ENCODE results near the gene CNOT2.

Gene CNOT2

GRCh38 chr12:70306676-70307075, 63.4 kb downstream of the CNOT2 start:
- DNase-seq = no peak

DNA sequence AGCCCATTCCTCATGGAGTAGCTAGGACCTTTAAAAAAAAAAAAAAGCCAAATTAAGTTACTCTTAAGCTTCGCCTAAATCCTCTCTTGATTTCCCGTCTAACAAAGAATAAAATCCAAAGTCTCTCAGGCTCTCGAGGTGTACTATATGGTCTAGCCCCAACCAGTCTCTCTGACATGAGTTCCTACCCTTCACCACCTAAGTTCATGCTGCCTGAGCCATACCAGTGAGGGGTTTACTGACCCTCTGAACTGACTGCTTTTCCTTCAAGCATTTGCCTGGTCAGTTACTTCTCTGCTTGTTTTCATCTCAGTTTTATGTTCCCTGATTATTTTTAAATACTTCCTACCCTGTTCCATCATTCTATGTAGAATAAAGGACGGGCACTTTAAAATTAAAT, 64.6 kb downstream of the CNOT2 start:
- no peak for DNase-seq

DNA sequence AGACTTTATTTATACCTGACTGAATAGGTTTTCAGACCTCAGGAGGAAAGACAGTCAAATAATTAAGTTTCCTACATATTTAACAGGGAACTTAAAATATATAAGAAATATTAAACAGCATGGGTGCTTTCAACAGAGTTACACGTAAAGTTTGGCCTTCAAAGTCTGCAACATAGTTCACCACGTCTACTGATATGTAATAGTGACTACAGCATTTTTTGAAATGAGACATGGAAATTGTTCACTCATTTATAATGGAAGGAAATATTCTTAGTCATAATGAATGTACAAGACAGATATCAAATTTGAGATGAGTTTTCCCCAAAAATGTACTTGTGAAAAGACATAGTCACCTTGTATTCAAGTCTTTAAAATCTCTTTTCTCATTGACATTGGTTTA, 66.1 kb downstream of the CNOT2 start:
- no peak for DNase-seq

- DNase-seq = no peak
Measured at GRCh38 chr12:70314145-70314544, 70.9 kb downstream of the CNOT2 start.

- no peak for DNase-seq
Measured at GRCh38 chr12:70317781-70318180, 74.5 kb downstream of the CNOT2 start.

DNA sequence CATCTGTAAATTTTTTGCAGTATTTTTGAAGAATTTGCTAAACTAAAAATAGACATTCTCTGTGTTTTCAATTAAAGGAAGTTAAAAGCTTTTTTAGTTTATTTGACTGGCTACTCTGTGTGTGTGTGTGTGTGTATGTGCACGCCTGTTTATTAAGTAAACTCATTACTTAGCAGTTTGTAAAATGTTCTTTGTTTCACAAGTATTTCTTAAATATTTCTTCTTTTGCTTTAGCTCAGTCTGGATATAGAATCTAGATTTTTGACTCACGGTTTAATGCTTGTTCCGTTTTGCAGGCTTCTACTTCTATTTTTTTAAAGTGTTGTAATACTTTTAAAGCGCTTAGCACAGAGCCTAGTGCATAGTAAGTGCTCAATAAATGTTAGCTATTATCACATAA, 76.4 kb downstream of the CNOT2 start:
- DNase-seq = no peak

DNA sequence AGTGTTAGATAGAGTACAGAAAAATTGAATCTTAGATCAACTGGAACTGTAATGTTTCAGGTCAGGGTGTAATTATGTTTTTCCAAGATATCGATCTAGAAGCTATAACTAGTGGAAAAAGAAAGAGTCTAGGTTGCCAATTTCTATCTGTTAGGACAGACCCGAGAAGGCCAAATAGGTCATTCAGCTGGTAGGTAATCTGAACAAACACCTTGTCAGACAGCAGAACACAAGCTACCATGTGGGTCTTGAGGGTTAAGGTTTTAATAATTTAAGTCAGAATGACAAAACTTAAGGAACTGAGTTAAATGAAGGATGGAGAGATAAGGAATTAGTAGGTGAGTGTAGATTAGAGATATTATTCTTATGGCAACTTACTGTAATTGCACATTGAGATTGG, 78.0 kb downstream of the CNOT2 start:
- no peak for DNase-seq

- DNase-seq = no peak
Measured at GRCh38 chr12:70327541-70327940, 84.3 kb downstream of the CNOT2 start.

DNA sequence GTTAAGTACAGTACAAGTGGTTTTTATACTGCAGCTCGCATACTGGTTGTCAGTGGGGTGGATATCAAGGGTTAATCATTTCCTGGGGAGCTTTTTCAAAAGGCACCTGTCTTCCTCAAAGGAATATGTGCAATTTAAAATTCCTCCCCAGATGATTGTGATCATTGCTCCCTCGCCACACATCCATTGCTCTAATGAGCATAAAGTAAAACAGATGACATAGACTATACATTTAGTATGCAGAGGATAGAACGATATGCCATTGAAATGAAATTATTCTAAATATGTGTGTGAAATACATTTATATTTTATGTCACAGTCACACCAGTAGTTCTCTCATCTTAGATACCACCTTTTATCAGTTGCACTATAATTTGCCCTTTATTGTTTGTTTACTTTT, 86.5 kb downstream of the CNOT2 start:
- DNase-seq = no peak

- DNase-seq = no peak
Measured at GRCh38 chr12:70330158-70330557, 86.9 kb downstream of the CNOT2 start.

GRCh38 chr12:70332236-70332635, 89.0 kb downstream of the CNOT2 start:
- DNase-seq = no peak

GRCh38 chr12:70334742-70335141, 91.5 kb downstream of the CNOT2 start:
- no peak for DNase-seq

GRCh38 chr12:70338531-70338930, 95.3 kb downstream of the CNOT2 start:
- no peak for DNase-seq

- no peak for DNase-seq
Measured at GRCh38 chr12:70351076-70351475, 107.8 kb downstream of the CNOT2 start.

DNA sequence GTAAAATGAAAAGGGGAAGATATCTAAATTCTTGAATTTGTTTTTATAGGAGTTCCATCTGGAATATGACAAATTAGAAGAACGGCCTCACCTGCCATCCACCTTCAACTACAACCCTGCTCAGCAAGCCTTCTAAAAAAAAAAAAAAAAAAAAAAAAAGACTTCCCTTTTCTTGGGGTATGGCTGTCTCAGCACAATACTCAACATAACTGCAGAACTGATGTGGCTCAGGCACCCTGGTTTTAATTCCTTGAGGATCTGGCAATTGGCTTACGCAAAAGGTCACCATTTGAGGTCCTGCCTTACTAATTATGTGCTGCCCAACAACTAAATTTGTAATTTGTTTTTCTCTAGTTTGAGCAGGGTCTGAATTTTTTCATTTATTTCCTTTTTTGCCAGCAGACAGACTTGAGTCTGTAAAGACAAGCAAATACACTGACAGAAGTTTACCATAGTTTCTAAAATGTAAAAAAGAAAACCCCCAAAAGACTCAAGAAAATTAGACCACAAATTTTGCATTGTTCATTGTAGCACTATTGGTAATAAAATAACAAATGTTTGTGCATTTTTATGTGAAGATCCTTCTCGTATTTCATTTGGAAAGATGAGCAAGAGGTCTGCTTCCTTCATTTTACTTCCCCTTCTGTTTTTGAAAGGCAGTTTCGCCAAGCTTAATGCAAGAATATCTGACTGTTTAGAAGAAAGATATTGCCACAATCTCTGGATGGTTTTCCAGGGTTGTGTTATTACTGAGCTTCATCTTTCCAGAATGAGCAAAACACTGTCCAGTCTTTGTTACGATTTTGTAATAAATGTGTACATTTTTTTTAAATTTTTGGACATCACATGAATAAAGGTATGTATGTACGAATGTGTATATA, 110.8 kb downstream of the CNOT2 start:
- no peak for DNase-seq

DNA sequence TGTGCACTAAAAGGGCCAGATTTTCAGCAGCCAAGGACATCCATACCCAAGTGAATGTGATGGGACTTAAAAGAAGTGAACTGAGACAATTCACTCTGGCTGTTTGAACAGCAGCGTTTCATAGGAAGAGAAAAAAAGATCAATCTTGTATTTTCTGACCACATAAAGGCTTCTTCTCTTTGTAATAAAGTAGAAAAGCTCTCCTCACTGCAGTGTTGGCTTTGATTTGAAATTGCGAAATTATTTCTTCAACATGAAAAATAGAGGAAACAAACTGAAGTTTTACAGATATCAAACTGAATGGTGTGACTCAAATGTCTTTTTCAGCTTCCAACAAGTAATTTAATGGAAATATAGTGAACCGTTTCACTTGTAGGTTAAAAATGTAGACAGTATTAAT, 111.6 kb downstream of the CNOT2 start:
- DNase-seq = no peak

- no peak for DNase-seq
Measured at GRCh38 chr12:70355972-70356371, 112.7 kb downstream of the CNOT2 start.

GRCh38 chr12:70359458-70360197, 116.4 kb downstream of the CNOT2 start:
- no peak for DNase-seq

GRCh38 chr12:70360218-70360617, 117.0 kb downstream of the CNOT2 start:
- no peak for DNase-seq

DNA sequence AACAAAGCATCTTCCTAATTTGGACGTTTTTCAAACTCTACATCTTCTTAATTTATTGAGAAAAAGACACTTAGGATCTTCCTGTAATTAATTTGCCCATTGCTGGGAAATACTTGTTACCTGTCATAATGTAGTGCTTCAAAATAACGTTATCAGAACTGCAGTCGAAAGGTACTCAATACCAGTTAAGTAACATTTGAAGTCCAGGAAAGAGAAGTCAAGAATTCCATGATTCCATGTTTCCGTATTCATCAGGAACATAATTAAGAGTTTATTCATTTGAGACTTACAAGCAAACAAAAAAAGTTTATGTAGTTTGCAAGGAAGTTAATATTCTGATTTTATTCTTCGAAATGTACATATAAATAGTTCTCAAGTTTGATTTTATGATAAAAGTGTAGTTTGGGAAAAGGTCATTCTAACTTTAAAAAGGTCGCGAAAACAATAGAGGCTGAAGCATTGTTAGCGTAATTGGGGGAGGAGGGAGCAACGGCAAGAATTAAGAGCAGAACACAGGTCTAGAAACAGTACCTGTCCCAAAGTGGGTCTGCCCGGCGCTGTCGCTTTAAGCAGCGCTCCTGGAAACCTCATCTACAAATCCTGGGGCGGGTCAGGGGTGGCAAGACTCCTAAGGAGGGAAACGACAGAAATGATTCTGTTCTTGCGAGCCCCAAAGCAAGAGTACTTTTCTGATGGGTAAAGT, 121.6 kb downstream of the CNOT2 start:
- DNase-seq = no peak

DNA sequence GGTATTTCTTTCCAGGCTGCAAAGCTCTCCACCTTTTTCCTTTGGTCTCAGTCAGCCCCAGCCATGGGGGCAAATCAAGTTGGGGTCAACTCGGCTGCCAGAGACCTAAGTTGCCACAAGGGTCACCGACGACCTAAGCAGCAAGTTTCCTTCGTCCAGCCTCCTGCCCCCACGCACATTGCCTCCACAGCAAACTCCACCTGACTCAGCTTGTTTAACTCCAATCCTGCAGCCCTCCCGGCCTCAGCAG, 122.1 kb downstream of the CNOT2 start:
- no peak for DNase-seq

- peak; percentile 70 for DNase-seq
Measured at GRCh38 chr12:70365648-70366518, 122.7 kb downstream of the CNOT2 start, which contains the start of gene KCNMB4. KCNMB4 (plus strand) TSS chr12:70366290; CDS start chr12:70366735, 445 bp downstream.

All from stimulated activated CD4-positive, alpha-beta T cell treated with anti-CD3 and anti-CD28 coated beads, Interleukin-12 subunit alpha, Interleukin-12 subunit beta, amount 100 ng/mL, for 4 hours (primary cell).